ENCODE data around the gene CBLB. TPM values are rescaled to one million over a fixed set of nuclear protein-coding genes. Genes with fewer than 3 reads are reported as not detected.

The CBLB gene
- total and polyA plus RNA-seq, 9 donors = 14.8 to 133 (median 40.5) TPM

GRCh38 chr3:105799286-105799685 is 69.5 kb downstream of the CBLB start:
- TF ChIP-seq EP300 (IDR thresholded peaks at IDR 0.05) (no peak), POLR2A (IDR thresholded peaks at IDR 0.05) (no peak), CTCF (IDR thresholded peaks at IDR 0.05) (no peak)
- no peak for DNase-seq
- intact Hi-C loops (cut with DNase I) = no loop called here
- H3K4me3 ChIP-seq = no peak overlapping the region
- no peaks in the 10 kb centered on the region for H3K9me3 ChIP-seq
- no peaks in the 10 kb centered on the region for H3K36me3 ChIP-seq
- peaks cover 4% of the 10 kb centered on the region for H3K4me1 ChIP-seq (ENCODE audit: insufficient read depth)
- WGBS, 3 donors = 62 to 83% (median 80%) methylated on average over 3 of the region's 3 CpGs
- H3K27ac ChIP-seq = no peak overlapping the region
- H3K27me3 ChIP-seq = no peaks in the 10 kb centered on the region

DNA sequence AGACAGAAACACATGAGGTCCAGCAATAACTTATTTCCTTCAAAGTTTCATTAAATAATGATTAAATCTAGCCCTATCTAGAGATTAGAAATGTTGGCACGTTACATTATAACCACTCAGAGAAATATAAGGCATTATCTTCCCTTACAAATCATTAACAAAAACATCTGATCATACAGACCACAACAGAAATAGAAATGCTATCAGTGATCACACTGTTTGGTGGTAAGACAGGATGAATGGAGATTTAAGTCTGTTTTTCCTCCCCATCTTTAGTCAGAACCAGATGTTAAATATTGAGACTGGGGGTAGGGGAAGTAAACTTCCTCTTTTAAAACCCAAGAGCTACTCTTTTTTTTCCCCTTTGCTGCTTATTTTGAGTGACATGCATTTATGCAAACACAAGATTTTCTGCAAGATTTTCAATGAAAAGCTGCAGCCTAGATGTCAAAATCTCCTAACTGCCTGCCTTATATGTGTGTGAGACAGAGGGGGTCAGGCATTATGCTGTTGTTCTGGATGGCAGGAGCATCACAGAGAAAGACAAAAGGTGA is 70.4 kb downstream of the CBLB start:
- H3K36me3 ChIP-seq = no peaks in the 10 kb centered on the region
- 60 to 88% (median 68%) methylated on average over 1 of the region's 1 CpG for WGBS, 3 donors
- H3K9me3 ChIP-seq = no peaks in the 10 kb centered on the region
- no peak overlapping the region for H3K27ac ChIP-seq
- H3K4me1 ChIP-seq (ENCODE audit: insufficient read depth) = peaks cover 4% of the 10 kb centered on the region
- intact Hi-C loops (cut with DNase I) = no loop called here
- H3K27me3 ChIP-seq = no peaks in the 10 kb centered on the region
- TF ChIP-seq POLR2A (IDR thresholded peaks at IDR 0.05) (no peak), CTCF (IDR thresholded peaks at IDR 0.05) (no peak), EP300 (IDR thresholded peaks at IDR 0.05) (no peak)
- H3K4me3 ChIP-seq = no peak overlapping the region
- no peak for DNase-seq

DNA sequence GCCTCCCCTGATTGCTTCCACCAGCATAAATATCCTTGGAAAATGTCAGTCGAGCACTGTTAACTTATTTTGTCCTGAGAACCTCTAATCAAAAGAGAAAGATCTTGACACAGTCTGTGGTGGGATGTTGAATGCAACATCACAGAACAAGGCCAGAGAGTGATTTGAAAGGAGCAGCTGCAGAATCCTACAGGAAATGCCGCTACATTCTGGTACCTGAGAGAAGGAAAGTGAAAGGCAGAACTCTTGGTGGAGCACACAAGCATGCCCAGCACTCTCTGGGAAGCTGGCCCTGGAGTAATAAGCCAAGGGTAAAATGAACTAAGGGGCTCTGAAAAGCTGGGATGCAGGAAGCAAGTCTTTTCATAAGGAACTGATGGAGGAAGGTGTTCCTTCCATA is 75.8 kb downstream of the CBLB start:
- intact Hi-C loops (cut with DNase I) = no loop called here
- no peak for TF ChIP-seq CTCF (IDR thresholded peaks at IDR 0.05)
- TF ChIP-seq POLR2A (IDR thresholded peaks at IDR 0.05) = no peak
- no peak for TF ChIP-seq EP300 (IDR thresholded peaks at IDR 0.05)

GRCh38 chr3:105791919-105792786 is 76.7 kb downstream of the CBLB start:
- Histone ChIP-seq H3K27ac (peak overlapping the region in 1 of 2 donors; percentile 31), H3K27me3 (no peaks in the 10 kb centered on the region), H3K4me3 (no peak overlapping the region), H3K36me3 (no peaks in the 10 kb centered on the region), H3K9me3 (no peaks in the 10 kb centered on the region), H3K4me1 (ENCODE audit: insufficient read depth) (peaks cover 7% of the 10 kb centered on the region)
- DNase-seq = peak; percentile 52 to 91 (median 74)
- peak; percentile 98 for TF ChIP-seq EP300 (IDR thresholded peaks at IDR 0.05)
- no peak for TF ChIP-seq CTCF (IDR thresholded peaks at IDR 0.05)
- WGBS, 3 donors = 22 to 26% (median 22%) methylated on average over 6 of the region's 6 CpGs
- intact Hi-C loops (cut with DNase I) = no loop called here

More for the DNA sequence above, 75.8 kb downstream of the CBLB start:
- no peak overlapping the region for H3K4me3 ChIP-seq
- 68 to 81% (median 76%) methylated on average over 2 of the region's 2 CpGs for WGBS, 3 donors
- H3K4me1 ChIP-seq (ENCODE audit: insufficient read depth) = peaks cover 7% of the 10 kb centered on the region
- no peaks in the 10 kb centered on the region for H3K27me3 ChIP-seq
- H3K27ac ChIP-seq = peak overlapping the region; percentile 31 to 68
- no peaks in the 10 kb centered on the region for H3K9me3 ChIP-seq
- no peak for DNase-seq
- no peaks in the 10 kb centered on the region for H3K36me3 ChIP-seq

Measured in ovary (tissue), 9 donors.